SH-SY5Y (cell line): ENCODE results near the gene NID2.

Experiments used
- GATA2 ChIP-seq: IDR thresholded peaks from 2 replicates; pipeline ENCODE4 v1.6.1; 2011; ENCODE audit warnings: mild to moderate bottlenecking, low read depth, low read length
- GATA3 ChIP-seq: IDR thresholded peaks from 2 replicates; pipeline ENCODE4 v1.6.1; 2011; ENCODE audit warnings: low read depth, mild to moderate bottlenecking, low read length, moderate library complexity

- TF ChIP-seq GATA3 = no peak
- TF ChIP-seq GATA2 = no peak
These were observed 101.3 kb downstream of the NID2 start for GRCh38 chr14:51967521-51967920.
